Measurements from ENCODE around the gene MCM9. TPM values are rescaled to one million over a fixed set of nuclear protein-coding genes. Genes with fewer than 3 reads are reported as not detected.

MCM9 gene
- total RNA-seq, 1 experiment from 2014 or later = 14.4 TPM

GRCh38 chr6:118893064-118893806 is 41.7 kb downstream of the MCM9 start:
- BruUV-seq (replicated peaks) = TSS peak; percentile 30
- H3K4me3 ChIP-seq (ENCODE audit: low read depth, low read length) = peak overlapping the region; percentile 95

GRCh38 chr6:118892355-118892991 is 42.5 kb downstream of the MCM9 start:
- Histone ChIP-seq H3K9me3 (no peaks in the 10 kb centered on the region), H3K36me3 (ENCODE audit: control insufficient read depth, insufficient read depth, low read length) (no peaks in the 10 kb centered on the region), H3K27me3 (replicated peaks; ENCODE audit: control insufficient read depth, insufficient read depth, low read length) (no peaks in the 10 kb centered on the region), H3K4me1 (peaks cover 6% of the 10 kb centered on the region; the same call in 1 of the 2 replicates), H3K4me3 (ENCODE audit: low read depth, low read length) (peak overlapping the region; percentile 95)
- POLR2A ChIA-PET = no interaction called here
- Mint-ChIP-seq H3K27ac (ENCODE audit: unreplicated experiment) (no peak overlapping the region), H3K4me3 (ENCODE audit: unreplicated experiment) (peak overlapping the region; percentile 81), H3K27me3 (ENCODE audit: insufficient read depth, unreplicated experiment) (no peaks in the 10 kb centered on the region), H3K9me3 (ENCODE audit: unreplicated experiment) (no peaks in the 10 kb centered on the region), H3K4me1 (ENCODE audit: low read depth, unreplicated experiment) (no peaks in the 10 kb centered on the region), H3K36me3 (ENCODE audit: insufficient read depth, unreplicated experiment) (peaks cover 14% of the 10 kb centered on the region)
- TF ChIP-seq CTCF (IDR thresholded peaks at IDR 0.05; ENCODE audit: insufficient read depth in 1 of 2, low read depth in 1 of 2, low read length in 1 of 2, severe bottlenecking in 1 of 2, unreplicated experiment in 1 of 2) = no peak
- CTCF ChIA-PET = no interaction called here
- no TSS peak for BruUV-seq (replicated peaks)
- no peak for DNase-seq
- intact Hi-C loops (cut with micrococcal nuclease; ENCODE audit: unreplicated experiment) = no loop called here

More at GRCh38 chr6:118893064-118893806, 41.7 kb downstream of the MCM9 start:
- Mint-ChIP-seq H3K9me3 (ENCODE audit: unreplicated experiment) (no peaks in the 10 kb centered on the region), H3K27ac (ENCODE audit: unreplicated experiment) (peak overlapping the region; percentile 98), H3K4me3 (ENCODE audit: unreplicated experiment) (peak overlapping the region; percentile 81), H3K4me1 (ENCODE audit: low read depth, unreplicated experiment) (no peaks in the 10 kb centered on the region), H3K36me3 (ENCODE audit: insufficient read depth, unreplicated experiment) (peaks cover 14% of the 10 kb centered on the region), H3K27me3 (ENCODE audit: insufficient read depth, unreplicated experiment) (no peaks in the 10 kb centered on the region)
- CTCF ChIA-PET = interaction anchor here (1.1 kb wide), 2 partner anchors 185 to 217 kb away, joined by 3 to 4 read pairs; no protein-coding TSS in a partner anchor
- no peak for TF ChIP-seq CTCF (IDR thresholded peaks at IDR 0.05; ENCODE audit: insufficient read depth in 1 of 2, low read depth in 1 of 2, low read length in 1 of 2, severe bottlenecking in 1 of 2, unreplicated experiment in 1 of 2)
- intact Hi-C loops (cut with micrococcal nuclease; ENCODE audit: unreplicated experiment) = no loop called here
- H3K36me3 ChIP-seq (ENCODE audit: control insufficient read depth, insufficient read depth, low read length) = no peaks in the 10 kb centered on the region
- peaks cover 6% of the 10 kb centered on the region; the same call in 1 of the 2 replicates for H3K4me1 ChIP-seq
- POLR2A ChIA-PET = no interaction called here
- no peaks in the 10 kb centered on the region for H3K9me3 ChIP-seq
- DNase-seq = peak in 1 of 2 experiments; percentile 28
- H3K27me3 ChIP-seq (replicated peaks; ENCODE audit: control insufficient read depth, insufficient read depth, low read length) = no peaks in the 10 kb centered on the region

GRCh38 chr6:118890997-118891790 is 43.8 kb downstream of the MCM9 start:
- H3K27ac Mint-ChIP-seq (ENCODE audit: unreplicated experiment) = no peak overlapping the region
- H3K4me3 ChIP-seq (ENCODE audit: low read depth, low read length) = no peak overlapping the region
- H3K4me3 Mint-ChIP-seq (ENCODE audit: unreplicated experiment) = no peak overlapping the region
- no peaks in the 10 kb centered on the region for H3K4me1 Mint-ChIP-seq (ENCODE audit: low read depth, unreplicated experiment)
- peaks cover 14% of the 10 kb centered on the region for H3K36me3 Mint-ChIP-seq (ENCODE audit: insufficient read depth, unreplicated experiment)
- H3K27me3 ChIP-seq (replicated peaks; ENCODE audit: control insufficient read depth, insufficient read depth, low read length) = no peaks in the 10 kb centered on the region
- DNase-seq = no peak
- BruUV-seq (replicated peaks) = no TSS peak
- intact Hi-C loops (cut with micrococcal nuclease; ENCODE audit: unreplicated experiment) = no loop called here
- CTCF ChIA-PET = no interaction called here
- no peaks in the 10 kb centered on the region for H3K27me3 Mint-ChIP-seq (ENCODE audit: insufficient read depth, unreplicated experiment)
- no peak for TF ChIP-seq CTCF (IDR thresholded peaks at IDR 0.05; ENCODE audit: insufficient read depth in 1 of 2, low read depth in 1 of 2, low read length in 1 of 2, severe bottlenecking in 1 of 2, unreplicated experiment in 1 of 2)
- H3K36me3 ChIP-seq (ENCODE audit: control insufficient read depth, insufficient read depth, low read length) = no peaks in the 10 kb centered on the region
- no peaks in the 10 kb centered on the region for H3K9me3 ChIP-seq
- peaks cover 3% of the 10 kb centered on the region; the same call in 1 of the 2 replicates for H3K4me1 ChIP-seq
- POLR2A ChIA-PET = no interaction called here
- no peaks in the 10 kb centered on the region for H3K9me3 Mint-ChIP-seq (ENCODE audit: unreplicated experiment)
